GM23338 (cell line): ENCODE results near the gene USP17L11.
"Not testable (repeated sequence)": the region's sequence is repeated elsewhere in the genome, so short reads cannot be mapped to it uniquely, and the experiment has no call there.

Experiments used
- CREB1 ChIP-seq: fragments of 250-450 bp; sonication (Bioruptor Pico); IDR thresholded peaks from 2 replicates; pipeline ENCODE4 v1.5.0; 2020; ENCODE audit warnings: low read depth, mild to moderate bottlenecking, moderate library complexity
- CTCF ChIP-seq, 2 experiments: fragments of 200-600 bp in 1 of 2; sonication (generic) in 1 of 2; conservative IDR thresholded peaks; 2 replicates each; pipeline versions ENCODE4 v1.5.1 to v1.6.1; 2016 to 2017; ENCODE audit warnings: antibody characterized with exemption in 2 of 2, low read depth in 2 of 2, mild to moderate bottlenecking in 2 of 2, moderate library complexity in 1 of 2
- ETS1 ChIP-seq: IDR thresholded peaks from 2 replicates; pipeline ENCODE4 v1.6.1; 2016; ENCODE audit warnings: antibody characterized with exemption
- EZH2 ChIP-seq: fragments of 200-600 bp; sonication (generic); IDR thresholded peaks from one replicate; pipeline ENCODE4 v1.8.0; 2017; ENCODE audit warnings: antibody characterized with exemption, mild to moderate bottlenecking, low read depth; ENCODE audit not compliant: unreplicated experiment
- EZH2phosphoT487 ChIP-seq: fragments of 200-600 bp; sonication (generic); IDR thresholded peaks from one replicate; pipeline ENCODE4 v1.8.1; 2018; ENCODE audit warnings: antibody characterized with exemption; ENCODE audit not compliant: unreplicated experiment
- JUNB ChIP-seq: IDR thresholded peaks from one replicate; pipeline ENCODE4 v1.6.1; 2016; ENCODE audit warnings: antibody characterized with exemption; ENCODE audit not compliant: unreplicated experiment
- NANOG ChIP-seq: IDR thresholded peaks from 2 replicates; pipeline ENCODE4 v1.6.1; 2016; ENCODE audit warnings: antibody characterized with exemption, borderline replicate concordance
- POLR2AphosphoS5 ChIP-seq: IDR thresholded peaks from 2 replicates; pipeline ENCODE4 v1.6.1; 2016; ENCODE audit warnings: antibody characterized with exemption, low read depth
- REST ChIP-seq: IDR thresholded peaks from one replicate; pipeline ENCODE4 v1.6.1; 2018; ENCODE audit warnings: antibody characterized with exemption; ENCODE audit not compliant: unreplicated experiment
- STAT1 ChIP-seq: IDR thresholded peaks from one replicate; pipeline ENCODE4 v1.6.1; 2016; ENCODE audit warnings: antibody characterized with exemption; ENCODE audit not compliant: unreplicated experiment
- ZNF114 ChIP-seq: fragments of 250-450 bp; sonication (Bioruptor Pico); IDR thresholded peaks from 2 replicates; pipeline ENCODE4 v1.5.0; 2020; ENCODE audit warnings: mild to moderate bottlenecking, moderate library complexity
- ZNF331 ChIP-seq: fragments of 250-450 bp; sonication (Bioruptor Pico); IDR thresholded peaks from 2 replicates; pipeline ENCODE4 v1.5.0; 2020; ENCODE audit warnings: low read depth, mild to moderate bottlenecking, moderate library complexity
- ZNF462 ChIP-seq: fragments of 250-450 bp; sonication (Bioruptor Pico); IDR thresholded peaks from 2 replicates; pipeline ENCODE4 v1.5.0; 2020; ENCODE audit warnings: mild to moderate bottlenecking, moderate library complexity

- not testable (repeated sequence) for TF ChIP-seq CTCF (conservative IDR thresholded peaks at IDR 0.05; ENCODE audit: low read depth in 2 of 2); ZNF462 (CRISPR knock-in tag); POLR2AphosphoS5; JUNB; ZNF114 (CRISPR knock-in tag); REST; EZH2phosphoT487; EZH2; CREB1; NANOG; ETS1; STAT1; ZNF331 (CRISPR knock-in tag)
Observed at GRCh38 chr4:9224596-9224995, 9.4 kb downstream of the USP17L11 start, which contains the start of gene USP17L13.
